Thyroid gland (tissue), 4 donors: ENCODE measurements around the gene ARHGAP22. TPM values are rescaled to one million over a fixed set of nuclear protein-coding genes. Genes with fewer than 3 reads are reported as not detected.

Source experiments
- DNase-seq, 2 donors: peaks; one replicate each; pipeline ENCODE4 v3.0.0-alpha.2; 2019
- H3K27ac ChIP-seq, 3 donors: fragments of 200-600 bp; sonication (generic); 1 replicate in 2 of 3; 2 replicates in 1 of 3; pipeline ENCODE4 v1.5.1; 2016 to 2019; ENCODE audit warnings: mild to moderate bottlenecking in 1 of 3, moderate library complexity in 1 of 3
- H3K27me3 ChIP-seq: fragments of 200-600 bp; sonication (generic); one replicate; pipeline ENCODE4 v1.5.1; 2019
- H3K36me3 ChIP-seq, 2 donors: fragments of 200-600 bp; sonication (generic); one replicate each; pipeline ENCODE4 v1.5.1; 2016 to 2019
- H3K4me1 ChIP-seq, 2 donors: fragments of 200-600 bp; sonication (generic); one replicate each; pipeline ENCODE4 v1.5.1; 2017 to 2019
- H3K4me3 ChIP-seq, 3 donors: fragments of 200-600 bp; sonication (generic); replicated peaks in 1 of 3; 1 replicate in 2 of 3; 2 replicates in 1 of 3; pipeline ENCODE4 v1.5.1; 2016; ENCODE audit warnings: mild to moderate bottlenecking in 1 of 3
- H3K9me3 ChIP-seq: fragments of 200-600 bp; sonication (generic); one replicate; pipeline ENCODE4 v1.5.1; 2017
- POLR2A ChIP-seq, 2 donors: fragments of 450-650 bp; IDR thresholded peaks; one replicate each; pipeline ENCODE4 v1.6.1; 2017; ENCODE audit warnings: antibody characterized with exemption in 2 of 2, mild to moderate bottlenecking in 2 of 2, moderate library complexity in 1 of 2
- WGBS, 2 donors: methylation state at CpG; one replicate each; pipeline ENCODE4 v1.1.5; 2017; 5-methylcytosine and 5-hydroxymethylcytosine counted together
- intact Hi-C: fragments of 100-400 bp; cut with DNase I; formaldehyde crosslinking; loops from one replicate; pipeline ENCODE4 v1.15.1; 2023
- total RNA-seq, 4 donors: library from RNA; depleted of rRNA; stranded (reverse); fragments of >200 nt; gene quantifications; one replicate each; pipeline ENCODE4 v1.2.3, GENCODE V29; 2016
- TF ChIP-seq, protein P1 (sequence below), 6 experiments: fragments of 200-600 bp in 3 of 6; fragments of 450-650 bp in 3 of 6; sonication (generic) in 3 of 6; IDR thresholded peaks; one replicate each; pipeline ENCODE4 v1.5.1; 2016 to 2019; ENCODE audit warnings: antibody characterized with exemption in 6 of 6, mild to moderate bottlenecking in 2 of 6, inconsistent platforms in 1 of 6, moderate library complexity in 1 of 6

ARHGAP22 gene
- total RNA-seq, 4 donors from 2014 or later, result 3.4 to 29.5 (median 19.1) TPM

DNA sequence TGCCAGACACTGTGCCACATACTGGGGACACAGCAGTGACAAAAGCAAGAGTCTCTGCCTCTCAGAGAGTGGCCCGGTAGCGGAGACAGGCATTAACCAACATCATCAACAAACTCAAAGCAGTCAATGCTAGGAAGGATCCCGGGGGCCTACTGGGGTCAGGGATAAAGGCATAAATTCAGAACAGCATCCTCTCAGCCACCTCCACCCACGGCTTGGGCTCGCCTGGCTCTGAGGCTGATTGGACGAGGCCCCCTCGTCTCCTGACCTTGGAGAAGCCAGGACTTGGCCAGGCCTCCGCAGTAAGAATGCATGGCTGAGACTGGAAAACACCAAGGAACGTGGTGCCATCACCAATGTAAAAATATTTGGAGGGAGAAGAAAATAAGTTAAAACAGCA is 102.1 kb downstream of the ARHGAP22 start:
- H3K9me3 ChIP-seq, result no peaks in the 10 kb centered on the region
- 89 to 94% methylated on average over 9 of the region's 9 CpGs for WGBS, 2 donors

DNA sequence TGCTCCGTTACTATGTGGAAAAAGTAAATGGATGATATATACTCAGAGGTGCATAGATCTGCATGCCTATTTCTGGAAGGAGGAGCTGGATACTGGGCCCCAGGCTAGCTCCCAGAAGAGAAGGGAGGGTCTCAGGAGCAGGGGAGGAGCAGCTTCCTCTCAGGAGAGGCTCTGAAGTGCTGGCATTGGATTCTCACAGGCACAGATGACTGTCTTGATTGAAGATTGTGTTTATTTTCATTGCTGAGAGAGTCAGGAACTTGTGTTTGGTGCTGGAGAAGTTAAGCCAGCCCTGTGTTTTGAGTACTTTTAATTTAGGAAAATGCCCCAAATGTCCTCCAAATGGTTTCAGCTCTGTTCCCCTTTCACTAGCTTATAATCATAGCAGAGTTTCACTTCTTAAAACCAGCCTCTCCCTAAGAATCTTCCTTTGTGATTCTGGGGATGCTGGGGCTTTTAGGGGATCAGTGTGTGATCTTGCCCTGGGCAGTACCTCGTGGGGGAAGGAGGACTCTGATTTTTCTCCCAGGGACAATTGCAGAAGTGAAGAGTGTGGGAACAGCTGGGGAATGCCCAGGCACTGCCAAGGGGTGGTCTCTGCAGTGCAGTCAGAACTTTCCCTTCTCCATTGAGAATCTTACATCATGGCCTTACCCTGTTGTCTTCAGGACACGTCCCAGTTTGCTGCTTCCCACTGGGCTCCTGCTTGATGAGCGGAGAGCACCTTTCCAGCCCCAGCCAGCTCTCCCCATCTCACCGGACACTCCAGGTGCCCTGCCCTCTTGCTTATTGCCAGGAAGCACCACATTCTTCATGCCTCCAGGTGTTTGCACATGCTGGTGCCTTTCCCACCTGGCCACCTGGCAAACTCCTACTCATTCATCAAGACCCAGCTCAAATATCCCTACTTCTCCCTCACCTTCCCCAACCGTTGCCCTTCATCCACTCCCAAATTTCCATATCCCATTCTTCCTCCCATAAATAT is 102.8 kb downstream of the ARHGAP22 start:
- H3K9me3 ChIP-seq, result no peaks in the 10 kb centered on the region
- intact Hi-C loops, result no loop called here
- H3K27me3 ChIP-seq, result no peaks in the 10 kb centered on the region
- 71 to 75% methylated on average over 6 of the region's 6 CpGs for WGBS, 2 donors
- DNase-seq, result peak in 1 of 2 donors; percentile 52
- no peaks in the 10 kb centered on the region for H3K36me3 ChIP-seq
- TF ChIP-seq POLR2A (IDR thresholded peaks at IDR 0.05), result no peak
- TF ChIP-seq, protein P1, sequence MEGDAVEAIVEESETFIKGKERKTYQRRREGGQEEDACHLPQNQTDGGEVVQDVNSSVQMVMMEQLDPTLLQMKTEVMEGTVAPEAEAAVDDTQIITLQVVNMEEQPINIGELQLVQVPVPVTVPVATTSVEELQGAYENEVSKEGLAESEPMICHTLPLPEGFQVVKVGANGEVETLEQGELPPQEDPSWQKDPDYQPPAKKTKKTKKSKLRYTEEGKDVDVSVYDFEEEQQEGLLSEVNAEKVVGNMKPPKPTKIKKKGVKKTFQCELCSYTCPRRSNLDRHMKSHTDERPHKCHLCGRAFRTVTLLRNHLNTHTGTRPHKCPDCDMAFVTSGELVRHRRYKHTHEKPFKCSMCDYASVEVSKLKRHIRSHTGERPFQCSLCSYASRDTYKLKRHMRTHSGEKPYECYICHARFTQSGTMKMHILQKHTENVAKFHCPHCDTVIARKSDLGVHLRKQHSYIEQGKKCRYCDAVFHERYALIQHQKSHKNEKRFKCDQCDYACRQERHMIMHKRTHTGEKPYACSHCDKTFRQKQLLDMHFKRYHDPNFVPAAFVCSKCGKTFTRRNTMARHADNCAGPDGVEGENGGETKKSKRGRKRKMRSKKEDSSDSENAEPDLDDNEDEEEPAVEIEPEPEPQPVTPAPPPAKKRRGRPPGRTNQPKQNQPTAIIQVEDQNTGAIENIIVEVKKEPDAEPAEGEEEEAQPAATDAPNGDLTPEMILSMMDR (IDR thresholded peaks at IDR 0.05), result no peak
- H3K4me3 ChIP-seq, result no peak overlapping the region
- H3K4me1 ChIP-seq, result peaks cover 8 to 30% of the 10 kb centered on the region in 2 donors
- peak overlapping the region; percentile 16 to 45 (median 39) for H3K27ac ChIP-seq

More for the DNA sequence above, 102.1 kb downstream of the ARHGAP22 start:
- peaks cover 8 to 25% of the 10 kb centered on the region in 2 donors for H3K4me1 ChIP-seq
- H3K27ac ChIP-seq, result no peak overlapping the region
- peak in 1 of 2 donors; percentile 1 for DNase-seq
- H3K36me3 ChIP-seq, result no peaks in the 10 kb centered on the region
- intact Hi-C loops, result no loop called here
- no peak for TF ChIP-seq POLR2A (IDR thresholded peaks at IDR 0.05)
- TF ChIP-seq, protein P1 (IDR thresholded peaks at IDR 0.05), result no peak
- no peaks in the 10 kb centered on the region for H3K27me3 ChIP-seq
- H3K4me3 ChIP-seq, result no peak overlapping the region

DNA sequence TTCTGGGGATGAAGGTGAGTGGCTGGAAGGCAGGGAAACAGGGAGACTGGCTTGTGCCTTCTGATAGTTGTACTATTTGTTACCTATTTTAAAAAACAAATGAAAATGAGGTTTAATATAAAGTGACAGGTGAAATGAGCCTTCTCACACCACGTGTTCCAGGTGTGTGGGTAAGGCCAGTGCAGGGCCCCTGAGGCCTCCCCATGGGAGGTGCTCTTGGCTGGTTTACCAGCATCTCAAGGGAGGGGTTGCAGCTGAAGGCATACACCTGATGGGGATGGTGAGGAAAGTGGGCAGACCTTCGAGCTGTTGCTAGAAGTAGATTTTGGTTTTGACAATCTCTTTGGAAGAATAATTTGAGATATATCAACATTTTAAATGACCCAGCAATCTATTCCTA is 103.6 kb downstream of the ARHGAP22 start:
- Histone ChIP-seq H3K4me3 (no peak overlapping the region), H3K4me1 (peaks cover 8 to 33% of the 10 kb centered on the region in 2 donors), H3K36me3 (no peaks in the 10 kb centered on the region), H3K9me3 (no peaks in the 10 kb centered on the region), H3K27ac (no peak overlapping the region), H3K27me3 (no peaks in the 10 kb centered on the region)
- DNase-seq, result peak in 1 of 2 donors; percentile 2
- TF ChIP-seq, protein P1 (IDR thresholded peaks at IDR 0.05), result no peak
- TF ChIP-seq POLR2A (IDR thresholded peaks at IDR 0.05), result no peak
- intact Hi-C loops, result no loop called here
- WGBS, 2 donors, result 64 to 84% methylated on average over 2 of the region's 2 CpGs

DNA sequence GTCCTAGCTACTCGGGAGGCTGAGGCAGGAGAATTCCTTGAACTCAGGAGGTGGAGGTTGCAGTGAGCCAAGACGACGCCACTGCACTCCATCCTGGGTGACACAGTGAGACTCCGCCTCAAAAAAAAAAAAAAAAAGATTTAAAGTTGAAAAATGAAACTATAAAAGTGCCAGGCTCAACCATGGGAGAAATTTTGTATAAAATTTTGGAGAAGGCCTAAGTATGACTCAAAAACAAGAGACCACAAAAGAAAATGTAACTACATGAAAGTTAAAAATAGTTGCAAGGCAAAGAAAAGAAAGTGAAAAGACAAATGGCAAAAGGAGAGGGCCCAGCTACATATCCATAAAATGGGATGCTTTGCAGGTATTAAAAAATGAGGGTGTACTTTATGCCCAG is 104.1 kb downstream of the ARHGAP22 start:
- Histone ChIP-seq H3K4me1 (peaks cover 8 to 33% of the 10 kb centered on the region in 2 donors), H3K4me3 (no peak overlapping the region), H3K27ac (no peak overlapping the region), H3K9me3 (no peaks in the 10 kb centered on the region), H3K27me3 (no peaks in the 10 kb centered on the region), H3K36me3 (no peaks in the 10 kb centered on the region)
- TF ChIP-seq, protein P1 (IDR thresholded peaks at IDR 0.05), result no peak
- TF ChIP-seq POLR2A (IDR thresholded peaks at IDR 0.05), result no peak
- intact Hi-C loops, result no loop called here
- 91 to 98% methylated on average over 4 of the region's 4 CpGs for WGBS, 2 donors
- DNase-seq, result no peak

DNA sequence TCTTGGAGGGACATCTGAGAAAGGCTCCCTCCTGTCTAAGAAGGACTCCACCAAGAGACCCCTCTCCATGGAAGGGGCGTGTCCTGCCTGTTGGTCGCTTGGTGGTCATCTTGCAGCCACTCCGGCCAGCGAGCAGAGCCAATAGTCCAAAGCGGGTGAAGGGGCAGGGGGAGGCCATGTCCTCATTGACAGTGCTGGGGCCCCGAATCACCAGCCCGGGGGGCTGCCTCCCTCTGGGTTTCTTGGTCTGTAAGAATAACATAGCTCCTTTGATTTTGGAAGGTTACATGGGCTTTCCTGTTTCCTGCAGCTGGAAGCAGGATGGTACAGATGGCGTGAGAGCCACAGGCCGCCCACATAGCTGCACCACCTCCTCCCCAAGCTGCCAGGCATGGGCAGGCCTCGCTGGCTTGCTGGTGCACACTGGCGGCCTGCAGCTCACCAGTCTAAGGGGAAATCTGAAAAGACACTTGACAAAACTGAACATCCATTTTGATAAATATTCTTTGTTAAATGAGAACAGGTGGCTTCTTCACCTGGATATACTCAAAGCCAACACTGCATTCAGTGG is 105.8 kb downstream of the ARHGAP22 start:
- intact Hi-C loops, result no loop called here
- no peak for TF ChIP-seq POLR2A (IDR thresholded peaks at IDR 0.05)
- Histone ChIP-seq H3K27me3 (no peaks in the 10 kb centered on the region), H3K27ac (no peak overlapping the region), H3K4me1 (peaks cover 8 to 34% of the 10 kb centered on the region in 2 donors), H3K36me3 (no peaks in the 10 kb centered on the region), H3K9me3 (no peaks in the 10 kb centered on the region), H3K4me3 (no peak overlapping the region)
- no peak for DNase-seq
- 87 to 90% methylated on average over 11 of the region's 11 CpGs for WGBS, 2 donors
